Right forelimb (tissue), 1 donor: ENCODE measurements around the gene XYLB.
"Not testable (repeated sequence)": the region's sequence is repeated elsewhere in the genome, so short reads cannot be mapped to it uniquely, and the experiment has no call there.

Experiments
- DNase-seq: peaks from one replicate; pipeline ENCODE4 v3.0.0-alpha.2; 2018

Gene XYLB

GRCh38 chr3:38401246-38401962 is 54.8 kb downstream of the XYLB start:
- DNase-seq: no peak

- no peak for DNase-seq
Observed at GRCh38 chr3:38404286-38404685, 57.7 kb downstream of the XYLB start.

GRCh38 chr3:38411591-38411990 is 65.0 kb downstream of the XYLB start:
- no peak for DNase-seq

GRCh38 chr3:38420758-38421157 is 74.2 kb downstream of the XYLB start:
- not testable (repeated sequence) for DNase-seq

GRCh38 chr3:38421679-38422336 is 75.2 kb downstream of the XYLB start:
- DNase-seq: no peak

- not testable (repeated sequence) for DNase-seq
Observed at GRCh38 chr3:38426798-38427426, 80.3 kb downstream of the XYLB start.

GRCh38 chr3:38432871-38433658 is 86.5 kb downstream of the XYLB start:
- DNase-seq: not testable (repeated sequence)

GRCh38 chr3:38433661-38434060 is 87.1 kb downstream of the XYLB start:
- not testable (repeated sequence) for DNase-seq

GRCh38 chr3:38438436-38439069 is 92.0 kb downstream of the XYLB start:
- not testable (repeated sequence) for DNase-seq

GRCh38 chr3:38443205-38443604 is 96.6 kb downstream of the XYLB start:
- DNase-seq: not testable (repeated sequence)

GRCh38 chr3:38446085-38446686 is 99.6 kb downstream of the XYLB start:
- no peak for DNase-seq

- no peak for DNase-seq
Observed at GRCh38 chr3:38446812-38447211, 100.2 kb downstream of the XYLB start.

GRCh38 chr3:38450853-38451252 is 104.3 kb downstream of the XYLB start:
- no peak for DNase-seq

- DNase-seq: peak; percentile 92
Observed at GRCh38 chr3:38453075-38453912, 106.7 kb downstream of the XYLB start, which contains the start of gene ACVR2B. Gene ACVR2B, plus strand, starts transcription at chr3:38453890. Its CDS starts 433 bp downstream, at chr3:38454323.

GRCh38 chr3:38453913-38454177 is 107.3 kb downstream of the XYLB start:
- DNase-seq: no peak

- DNase-seq: peak; percentile 55
Observed at GRCh38 chr3:38454178-38454883, 107.7 kb downstream of the XYLB start.

GRCh38 chr3:38454884-38455638 is 108.5 kb downstream of the XYLB start:
- DNase-seq: peak; percentile 79

GRCh38 chr3:38455639-38456430 is 109.2 kb downstream of the XYLB start:
- DNase-seq: no peak
